Fibroblast of skin of right biceps (primary cell): ENCODE results near the gene PEX16.
A peak's percentile ranks its signal among the peaks of the same experiment; 100 is the strongest.

ENCODE experiments used
- DNase-seq: peaks from one replicate; pipeline ENCODE4 v3.0.0-alpha.2; 2013

Gene PEX16

GRCh38 chr11:45917623-45918330 is at the start of gene PEX16:
Gene PEX16, minus strand, starts transcription at chr11:45917877. Its CDS starts 66 bp downstream, at chr11:45917811.
- DNase-seq, result peak; percentile 99

GRCh38 chr11:45964911-45965389 is 47.3 kb upstream of the PEX16 start:
- peak; percentile 75 for DNase-seq

GRCh38 chr11:45961751-45962240 is 44.1 kb upstream of the PEX16 start:
- no peak for DNase-seq

GRCh38 chr11:45960387-45961095 is 42.9 kb upstream of the PEX16 start:
- DNase-seq, result no peak

DNA sequence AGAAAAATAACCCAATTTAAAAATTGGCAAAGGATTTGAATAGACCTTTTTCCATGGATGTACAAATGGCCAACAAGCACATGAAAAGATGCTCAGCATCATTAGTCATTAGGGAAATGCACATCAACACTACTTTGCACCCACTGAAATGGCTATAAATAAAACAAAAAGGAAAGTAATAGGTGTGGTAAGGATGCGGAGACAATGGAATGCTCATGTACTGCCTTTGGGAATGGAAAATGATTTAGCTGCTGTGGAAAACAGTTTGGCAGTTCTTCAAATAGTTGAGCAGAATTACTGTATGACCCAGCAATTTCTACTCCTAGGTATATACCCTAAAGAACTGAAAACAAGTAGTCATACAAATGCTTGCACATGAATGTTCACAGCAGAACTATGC is 42.2 kb upstream of the PEX16 start:
- DNase-seq, result peak; percentile 87

DNA sequence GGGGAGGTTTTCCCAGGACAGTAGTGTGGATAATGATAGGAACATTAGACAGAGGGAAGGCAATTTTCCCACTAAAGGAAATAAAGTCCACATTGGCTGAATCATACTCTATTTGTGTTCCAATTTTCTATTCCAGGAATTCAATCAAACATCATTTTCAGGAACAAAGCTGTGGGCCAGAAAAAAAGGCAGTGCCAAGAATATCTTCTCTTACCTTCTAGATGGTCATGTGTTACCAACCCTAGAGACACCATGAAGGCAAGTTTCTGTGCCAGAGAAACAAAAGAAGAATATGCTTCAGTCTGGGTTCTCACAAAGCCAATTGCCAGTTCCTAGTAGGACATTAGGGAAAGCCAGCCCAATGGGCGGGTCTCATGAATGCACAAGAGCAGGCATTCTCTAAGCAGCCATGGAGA is 32.3 kb upstream of the PEX16 start:
- no peak for DNase-seq

- no peak for DNase-seq
Observed at GRCh38 chr11:45948356-45948755, 30.7 kb upstream of the PEX16 start.

GRCh38 chr11:45947885-45948284 is 30.2 kb upstream of the PEX16 start:
- no peak for DNase-seq

- no peak for DNase-seq
Observed at GRCh38 chr11:45945397-45945999, 27.8 kb upstream of the PEX16 start.

DNA sequence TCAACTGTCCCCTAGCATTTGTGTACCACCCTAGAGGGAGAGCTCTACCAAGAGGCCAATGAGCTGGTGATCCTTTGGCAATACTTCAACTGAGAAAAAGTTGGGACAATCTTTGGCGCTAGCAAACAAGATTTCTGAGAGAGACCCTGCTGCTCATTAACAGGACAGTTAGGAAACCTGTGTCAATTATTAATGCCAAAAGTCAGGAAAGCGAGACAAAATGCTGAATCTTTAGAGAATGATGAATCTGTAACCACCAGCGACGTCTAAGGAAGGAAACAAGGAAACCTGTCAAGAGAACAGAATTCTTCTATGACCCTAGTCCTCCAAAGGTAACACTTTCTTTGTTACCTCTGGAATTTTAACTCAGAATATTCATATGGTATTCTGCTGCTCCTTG is 24.7 kb upstream of the PEX16 start:
- no peak for DNase-seq

DNA sequence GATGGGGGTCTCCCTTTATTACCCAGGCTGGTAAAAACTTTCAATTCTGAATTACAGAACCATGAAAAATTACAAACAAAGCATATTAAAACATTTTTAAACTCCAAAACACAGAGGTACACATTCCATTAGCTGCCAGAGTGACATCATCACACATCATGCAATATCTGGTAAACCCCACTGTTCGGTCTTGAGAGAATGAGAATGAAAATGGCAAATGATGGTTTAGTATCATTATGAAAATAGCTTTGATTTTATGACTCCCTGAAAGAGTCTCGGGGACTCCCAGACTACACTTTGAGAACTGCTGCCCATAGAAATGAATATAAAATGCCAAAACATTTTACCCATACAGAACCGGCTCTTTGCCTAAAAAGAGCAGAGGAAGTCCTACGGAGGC is 23.6 kb upstream of the PEX16 start:
- DNase-seq, result no peak

GRCh38 chr11:45939836-45940235 is 22.2 kb upstream of the PEX16 start:
- peak; percentile 11 for DNase-seq

DNA sequence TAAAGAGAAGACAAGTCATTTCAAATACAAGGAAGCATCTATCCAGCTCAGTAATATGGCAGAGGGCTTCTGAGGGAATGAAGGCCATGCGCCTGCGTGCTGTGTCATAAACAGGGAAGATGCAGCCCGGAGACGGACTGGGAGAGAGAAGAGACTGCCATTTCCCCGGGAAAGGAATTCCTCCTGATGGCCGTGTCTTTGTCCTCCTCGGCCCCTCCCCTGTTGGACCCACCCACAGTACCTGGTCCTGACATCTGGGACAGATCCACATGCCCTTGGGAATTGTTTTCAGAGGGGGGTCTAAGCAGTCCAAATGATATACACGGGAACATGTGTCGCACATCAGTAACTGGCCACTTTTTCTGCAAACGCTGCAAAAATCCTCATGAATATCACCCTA is 20.2 kb upstream of the PEX16 start:
- DNase-seq, result no peak

- no peak for DNase-seq
Observed at GRCh38 chr11:45936511-45937054, 18.9 kb upstream of the PEX16 start.

GRCh38 chr11:45935349-45936064 is 17.8 kb upstream of the PEX16 start:
- DNase-seq, result no peak

GRCh38 chr11:45934580-45935318 is 17.1 kb upstream of the PEX16 start:
- no peak for DNase-seq

DNA sequence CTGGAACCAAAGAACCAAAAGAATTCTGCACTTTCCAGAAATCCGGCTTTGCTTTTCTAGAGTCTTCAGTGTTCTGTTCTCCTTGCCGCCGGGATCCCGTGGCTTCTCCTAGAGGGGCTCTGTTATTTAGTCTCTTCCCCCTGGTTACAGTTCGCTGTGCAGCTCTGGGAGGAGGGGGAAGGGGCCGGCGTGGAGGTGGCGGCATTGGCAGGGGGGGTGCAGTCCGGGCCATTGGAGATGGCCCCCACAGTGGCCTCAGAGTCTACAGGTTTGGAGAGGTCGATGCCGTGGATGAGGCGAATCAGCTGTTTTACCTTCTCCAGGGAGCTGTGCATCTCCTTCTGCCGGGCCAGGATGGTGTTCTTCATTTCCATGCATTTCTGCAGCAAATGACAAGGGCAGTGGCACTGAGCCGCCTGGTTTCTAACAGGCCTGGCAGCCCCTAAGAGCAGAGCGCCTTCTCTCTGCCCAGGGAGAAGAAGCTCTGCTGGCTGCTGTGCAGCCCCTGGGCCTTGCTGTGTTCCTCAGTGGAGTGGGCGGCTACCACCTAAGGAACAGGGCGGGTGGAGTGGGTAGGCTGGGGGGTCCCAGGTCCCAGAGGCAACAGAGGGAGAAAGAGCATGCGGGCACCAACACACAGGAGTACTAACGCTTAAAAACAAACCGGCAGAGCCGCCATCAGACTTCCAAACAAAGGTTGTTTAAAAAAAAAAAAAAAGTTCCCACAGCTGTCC is 16.3 kb upstream of the PEX16 start:
- no peak for DNase-seq

DNA sequence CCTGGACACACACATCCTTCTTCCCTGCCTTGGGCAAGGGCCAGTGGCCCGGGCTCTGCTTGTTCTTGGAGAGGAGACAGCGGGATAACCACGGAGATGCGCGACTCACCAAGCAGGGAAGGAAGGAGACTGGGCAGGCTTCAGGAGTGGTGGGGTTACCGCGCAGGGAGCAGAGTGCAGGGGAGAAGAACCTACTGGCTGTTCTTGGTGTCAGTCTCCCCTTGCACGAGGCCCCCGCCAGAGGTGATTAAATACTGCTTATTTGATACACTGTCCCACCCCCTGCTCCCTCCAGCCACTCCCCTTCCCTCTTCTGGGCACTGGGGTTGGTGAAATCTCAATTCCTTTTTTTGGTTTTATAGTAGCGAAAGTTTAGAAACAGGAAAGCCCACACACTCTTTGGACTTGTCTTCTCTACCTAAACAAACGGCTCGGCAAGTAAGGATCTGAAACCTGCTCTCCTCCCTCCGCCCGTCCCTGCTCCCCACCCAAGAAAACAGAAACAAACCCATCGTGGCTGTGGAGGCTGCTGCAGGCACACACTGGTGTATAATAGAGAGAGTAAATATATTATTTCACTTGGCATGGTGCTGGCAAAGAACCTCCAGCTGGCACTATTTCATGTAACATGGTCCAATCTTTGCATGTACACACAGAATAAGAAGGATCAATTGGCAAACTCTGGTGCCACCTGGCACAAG is 15.6 kb upstream of the PEX16 start:
- DNase-seq, result peak; percentile 63

GRCh38 chr11:45932217-45932616 is 14.5 kb upstream of the PEX16 start:
- DNase-seq, result no peak

DNA sequence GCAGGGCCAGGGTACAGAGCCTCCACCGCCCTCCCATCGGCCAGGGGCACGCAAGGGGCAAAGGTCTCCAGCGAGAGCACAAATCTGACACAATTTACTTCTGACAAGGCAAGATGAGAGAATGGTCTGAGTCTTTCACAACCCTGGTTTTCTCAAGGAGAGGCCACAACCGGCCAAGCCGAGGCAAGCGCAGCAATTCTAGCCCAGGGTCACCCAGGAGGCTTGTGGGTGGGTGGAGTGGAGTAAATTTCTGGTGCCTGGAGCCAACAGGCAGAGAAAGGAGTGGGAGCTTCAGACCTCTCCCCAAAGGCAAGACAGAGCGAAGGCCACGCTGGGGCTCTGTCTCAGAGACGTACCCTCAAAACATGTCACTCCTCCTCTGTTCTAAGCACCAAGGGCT is 14.1 kb upstream of the PEX16 start:
- no peak for DNase-seq
